SU-DHL-6 (cell line): ENCODE measurements around the gene ETS1.

ENCODE experiments used
- CTCF ChIP-seq: fragments of 200-600 bp; sonication (generic); IDR thresholded peaks from one replicate; pipeline ENCODE4 v1.5.1; 2017; ENCODE audit warnings: antibody characterized with exemption, mild to moderate bottlenecking, low read length, moderate library complexity; ENCODE audit not compliant: insufficient read depth, poor library complexity, severe bottlenecking
- EZH2phosphoT487 ChIP-seq: fragments of 200-600 bp; sonication (generic), shearing (Covaris generic); conservative IDR thresholded peaks from 2 replicates; pipeline ENCODE4 v1.6.1; 2018; ENCODE audit warnings: mild to moderate bottlenecking, antibody characterized with exemption, low read length, moderate library complexity, mixed read lengths

DNA sequence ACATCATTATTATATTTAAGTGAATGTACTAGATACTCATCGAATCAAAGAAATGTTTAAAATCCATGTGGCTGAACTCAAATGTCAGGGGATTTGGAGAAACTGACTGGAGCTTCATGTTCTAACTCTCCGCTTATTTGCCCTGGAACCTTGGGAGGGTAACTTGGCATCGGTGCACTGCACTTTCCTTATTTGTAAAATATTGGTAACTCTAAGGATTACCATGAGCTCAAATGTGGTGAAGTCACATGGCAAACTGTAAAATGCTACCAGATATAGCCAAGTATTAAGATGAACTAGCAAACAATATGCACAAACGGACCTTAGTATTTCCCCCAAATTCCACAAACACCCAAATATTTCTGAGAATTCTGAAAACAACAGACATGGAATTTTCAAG is 75.6 kb downstream of the ETS1 start:
- no peak for TF ChIP-seq CTCF
- no peak for TF ChIP-seq EZH2phosphoT487
